GDM1 (cell line): ENCODE measurements around the gene ZNHIT6.
"Not testable (repeated sequence)": the region's sequence is repeated elsewhere in the genome, so short reads cannot be mapped to it uniquely, and the experiment has no call there.

Experiments
- DNase-seq: peaks from one replicate; lab custom pipeline; 2025; lab: John Stamatoyannopoulos, UW

ZNHIT6 gene

GRCh38 chr1:85707990-85708828 is at the start of gene ZNHIT6:
Gene ZNHIT6, minus strand, starts transcription at chr1:85708433. Its CDS starts 149 bp downstream, at chr1:85708284.
- peak; percentile 93 for DNase-seq

- no peak for DNase-seq
These were observed 48.6 kb upstream of the ZNHIT6 start for GRCh38 chr1:85756864-85757263.

GRCh38 chr1:85748120-85748519 is 39.9 kb upstream of the ZNHIT6 start:
- DNase-seq = no peak

- no peak for DNase-seq
These were observed 38.5 kb upstream of the ZNHIT6 start for GRCh38 chr1:85746777-85747176.

GRCh38 chr1:85743814-85744213 is 35.6 kb upstream of the ZNHIT6 start:
- DNase-seq = no peak

GRCh38 chr1:85734931-85735330 is 26.7 kb upstream of the ZNHIT6 start:
- DNase-seq = no peak

- DNase-seq = no peak
These were observed 10.6 kb upstream of the ZNHIT6 start for GRCh38 chr1:85718678-85719340.

- DNase-seq = not testable (repeated sequence)
These were observed 6.3 kb upstream of the ZNHIT6 start for GRCh38 chr1:85714418-85715114.

- no peak for DNase-seq
These were observed 595 bp upstream of the ZNHIT6 start for GRCh38 chr1:85708829-85709227.

- no peak for DNase-seq
These were observed 805 bp downstream of the ZNHIT6 start for GRCh38 chr1:85707267-85707989.

GRCh38 chr1:85705940-85706339 is 2.3 kb downstream of the ZNHIT6 start:
- no peak for DNase-seq

- DNase-seq = no peak
These were observed 7.8 kb downstream of the ZNHIT6 start for GRCh38 chr1:85700422-85700821.

GRCh38 chr1:85697895-85698294 is 10.3 kb downstream of the ZNHIT6 start:
- DNase-seq = no peak

- no peak for DNase-seq
These were observed 15.4 kb downstream of the ZNHIT6 start for GRCh38 chr1:85692730-85693314.

GRCh38 chr1:85689775-85690404 is 18.3 kb downstream of the ZNHIT6 start:
- DNase-seq = no peak

- no peak for DNase-seq
These were observed 24.8 kb downstream of the ZNHIT6 start for GRCh38 chr1:85683292-85684025.

GRCh38 chr1:85681087-85681486 is 27.1 kb downstream of the ZNHIT6 start:
- no peak for DNase-seq

GRCh38 chr1:85678193-85678592 is 30.0 kb downstream of the ZNHIT6 start:
- DNase-seq = no peak

GRCh38 chr1:85677656-85678055 is 30.6 kb downstream of the ZNHIT6 start:
- DNase-seq = no peak

GRCh38 chr1:85672031-85672660 is 36.1 kb downstream of the ZNHIT6 start:
- no peak for DNase-seq
